ENCODE data around the gene MBD6. TPM values are rescaled to one million over a fixed set of nuclear protein-coding genes. Genes with fewer than 3 reads are reported as not detected.
"Not testable (repeated sequence)": the region's sequence is repeated elsewhere in the genome, so short reads cannot be mapped to it uniquely, and the experiment has no call there.

Gene MBD6
- total and polyA plus RNA-seq, 2 of the 8 experiments (the other 6 are each of a cell fraction or from before 2014, with no cell fraction given) = 3.9 to 32.3 TPM

DNA sequence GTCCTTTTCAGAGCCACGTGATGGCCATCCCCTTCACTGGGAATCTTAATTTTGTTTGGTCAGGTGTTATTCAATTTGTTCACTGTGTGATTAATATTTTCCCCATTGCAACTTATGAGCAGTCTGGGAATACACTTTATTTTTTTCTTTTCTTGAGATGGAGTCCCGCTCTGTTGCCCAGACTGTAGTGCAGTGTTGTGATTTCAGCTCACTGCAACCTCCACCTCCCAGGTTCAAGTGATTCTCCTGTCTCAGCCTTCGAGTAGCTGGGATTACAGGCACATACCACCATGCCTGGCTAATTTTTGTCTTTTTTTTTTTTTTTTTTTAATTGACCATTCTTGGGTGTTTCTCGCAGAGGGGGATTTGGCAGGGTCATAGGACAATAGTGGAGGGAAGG is 16.1 kb upstream of the MBD6 start:
- H3K27ac ChIP-seq (ENCODE audit: low read depth, low read length); H2BK20ac ChIP-seq (ENCODE audit: low read length); H3K4ac ChIP-seq (replicated peaks; ENCODE audit: insufficient read length, low read depth, low read length); H4K20me1 ChIP-seq (replicated peaks in 1 of 2; ENCODE audit: control insufficient read depth in 1 of 2, insufficient read depth in 2 of 2, low read length in 2 of 2); H2AFZ ChIP-seq (ENCODE audit: low read length); H3K79me1 ChIP-seq (ENCODE audit: low read depth, low read length); H2BK120ac ChIP-seq (replicated peaks; ENCODE audit: low read depth, low read length); H3K4me2 ChIP-seq (ENCODE audit: insufficient read depth in 1 of 2, low read depth in 2 of 2, low read length in 2 of 2); H3K27me3 ChIP-seq (replicated peaks in 1 of 4; ENCODE audit: control insufficient read depth in 3 of 4, extremely low read depth in 1 of 4, insufficient read depth in 3 of 4, low read length in 3 of 4); H2BK15ac ChIP-seq (ENCODE audit: low read length); DNase-seq (ENCODE audit: low read depth in 1 of 2, low spot score in 2 of 2); H2BK12ac ChIP-seq (ENCODE audit: low read depth, low read length); H2AK5ac ChIP-seq (ENCODE audit: low read depth, low read length); H3K14ac ChIP-seq (ENCODE audit: insufficient read length); H3K79me2 ChIP-seq (ENCODE audit: control insufficient read depth in 1 of 2, insufficient read depth in 2 of 2, low read length in 2 of 2); H3K9ac ChIP-seq (replicated peaks in 1 of 4; ENCODE audit: extremely low read depth in 1 of 4, low read depth in 3 of 4, low read length in 3 of 4); H4K91ac ChIP-seq (replicated peaks; ENCODE audit: insufficient read length, low read length); H3K9me3 ChIP-seq (ENCODE audit: insufficient read depth in 2 of 2, low read depth in 1 of 2, low read length in 1 of 2); H4K8ac ChIP-seq (ENCODE audit: extremely low read depth, insufficient read depth, low read length); H3K18ac ChIP-seq (ENCODE audit: extremely low read depth, low read length); H3K23me2 ChIP-seq (ENCODE audit: low read depth, low read length); H3K4me1 ChIP-seq (replicated peaks in 1 of 4; ENCODE audit: control insufficient read depth in 3 of 4, insufficient read depth in 4 of 4, low read length in 3 of 4); H3K56ac ChIP-seq (replicated peaks; ENCODE audit: insufficient read length, low read depth, low read length); H3K23ac ChIP-seq (ENCODE audit: insufficient read length); H3K4me3 ChIP-seq (ENCODE audit: extremely low read depth in 1 of 4, insufficient read depth in 2 of 4, low read depth in 3 of 4, low read length in 4 of 4); H4K5ac ChIP-seq (ENCODE audit: insufficient read length, low read depth, low read length); FAIRE-seq; H2BK5ac ChIP-seq (ENCODE audit: low read depth, low read length): not testable (repeated sequence)
- CTCF ChIA-PET (ENCODE audit: partially characterized antibody) = interaction anchor here (1.1 kb wide), 1 partner anchor 12 kb away, joined by 3 read pairs; no protein-coding TSS in a partner anchor
- WGBS, 2 experiments (ENCODE audit: extremely low coverage in 1 of 2, insufficient coverage in 1 of 2, insufficient read length in 1 of 2, insufficient replicate concordance in 2 of 2, low coverage in 1 of 2, low lambda C conversion rate in 2 of 2, missing lambda C conversion rate in 1 of 2) = 94% methylated on average over 3 of the region's 4 CpGs; no CpG with 5 or more reads in 1 of the 2 experiments
- peaks cover 40 to 81% (median 67%) of the 10 kb centered on the region in 4 experiments for H3K36me3 ChIP-seq (ENCODE audit: control insufficient read depth in 2 of 4, insufficient read depth in 4 of 4, low read length in 3 of 4)
- POLR2A ChIA-PET (ENCODE audit: partially characterized antibody) = interaction anchor here (0.6 kb wide), 1 partner anchor 67 kb away, joined by 3 read pairs; no protein-coding TSS in a partner anchor

DNA sequence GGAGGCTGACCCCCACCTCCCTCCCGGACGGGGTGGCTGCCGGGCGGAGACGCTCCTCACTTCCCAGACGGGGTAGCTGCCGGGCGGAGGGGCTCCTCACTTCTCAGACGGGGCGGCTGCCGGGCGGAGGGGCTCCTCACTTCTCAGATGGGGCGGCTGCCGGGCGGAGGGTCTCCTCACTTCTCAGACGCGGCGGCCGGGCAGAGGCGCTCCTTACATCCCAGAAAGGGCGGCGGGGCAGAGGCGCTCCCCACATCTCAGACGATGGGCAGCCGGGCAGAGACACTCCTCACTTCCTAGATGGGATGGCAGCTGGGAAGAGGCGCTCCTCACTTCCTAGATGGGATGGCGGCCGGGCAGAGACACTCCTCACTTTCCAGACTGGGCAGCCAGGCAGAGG is 14.8 kb upstream of the MBD6 start:
- H3K18ac ChIP-seq (ENCODE audit: extremely low read depth, low read length); H2BK12ac ChIP-seq (ENCODE audit: low read depth, low read length); H2AFZ ChIP-seq (ENCODE audit: low read length); H2BK5ac ChIP-seq (ENCODE audit: low read depth, low read length); H3K27ac ChIP-seq (ENCODE audit: low read depth, low read length); H3K4ac ChIP-seq (replicated peaks; ENCODE audit: insufficient read length, low read depth, low read length); H3K56ac ChIP-seq (replicated peaks; ENCODE audit: insufficient read length, low read depth, low read length); H3K4me2 ChIP-seq (ENCODE audit: insufficient read depth in 1 of 2, low read depth in 2 of 2, low read length in 2 of 2); H3K14ac ChIP-seq (ENCODE audit: insufficient read length); DNase-seq (ENCODE audit: low read depth in 1 of 2, low spot score in 2 of 2); H2BK20ac ChIP-seq (ENCODE audit: low read length); H4K5ac ChIP-seq (ENCODE audit: insufficient read length, low read depth, low read length); H3K79me2 ChIP-seq (ENCODE audit: control insufficient read depth in 1 of 2, insufficient read depth in 2 of 2, low read length in 2 of 2); H2BK120ac ChIP-seq (replicated peaks; ENCODE audit: low read depth, low read length); H3K79me1 ChIP-seq (ENCODE audit: low read depth, low read length); FAIRE-seq; H3K23ac ChIP-seq (ENCODE audit: insufficient read length); H4K8ac ChIP-seq (ENCODE audit: extremely low read depth, insufficient read depth, low read length); H2BK15ac ChIP-seq (ENCODE audit: low read length); H4K20me1 ChIP-seq (replicated peaks in 1 of 2; ENCODE audit: control insufficient read depth in 1 of 2, insufficient read depth in 2 of 2, low read length in 2 of 2); H3K23me2 ChIP-seq (ENCODE audit: low read depth, low read length); H3K9ac ChIP-seq (replicated peaks in 1 of 4; ENCODE audit: extremely low read depth in 1 of 4, low read depth in 3 of 4, low read length in 3 of 4); H4K91ac ChIP-seq (replicated peaks; ENCODE audit: insufficient read length, low read length); H3K4me1 ChIP-seq (replicated peaks in 1 of 4; ENCODE audit: control insufficient read depth in 3 of 4, insufficient read depth in 4 of 4, low read length in 3 of 4); H3K4me3 ChIP-seq (ENCODE audit: extremely low read depth in 1 of 4, insufficient read depth in 2 of 4, low read depth in 3 of 4, low read length in 4 of 4); H2AK5ac ChIP-seq (ENCODE audit: low read depth, low read length); CTCF ChIA-PET (ENCODE audit: partially characterized antibody); H3K9me3 ChIP-seq (ENCODE audit: insufficient read depth in 2 of 2, low read depth in 1 of 2, low read length in 1 of 2); H3K27me3 ChIP-seq (replicated peaks in 1 of 4; ENCODE audit: control insufficient read depth in 3 of 4, extremely low read depth in 1 of 4, insufficient read depth in 3 of 4, low read length in 3 of 4): not testable (repeated sequence)
- H3K36me3 ChIP-seq (ENCODE audit: control insufficient read depth in 2 of 4, insufficient read depth in 4 of 4, low read length in 3 of 4) = peaks cover 48 to 81% (median 71%) of the 10 kb centered on the region in 4 experiments
- POLR2A ChIA-PET (ENCODE audit: partially characterized antibody) = interaction anchor here (1.4 to 1.5 kb wide), 2 partner anchors 10 to 12 kb away, joined by 6 to 8 read pairs; partner anchors contain the start of gene DDIT3
- no CpG with 5 or more reads among the region's 28 CpGs for WGBS, 2 experiments (ENCODE audit: extremely low coverage in 1 of 2, insufficient coverage in 1 of 2, insufficient read length in 1 of 2, insufficient replicate concordance in 2 of 2, low coverage in 1 of 2, low lambda C conversion rate in 2 of 2, missing lambda C conversion rate in 1 of 2)

Data from H1 (cell line).